ENCODE data around the gene GALNT3.

The GALNT3 gene

DNA sequence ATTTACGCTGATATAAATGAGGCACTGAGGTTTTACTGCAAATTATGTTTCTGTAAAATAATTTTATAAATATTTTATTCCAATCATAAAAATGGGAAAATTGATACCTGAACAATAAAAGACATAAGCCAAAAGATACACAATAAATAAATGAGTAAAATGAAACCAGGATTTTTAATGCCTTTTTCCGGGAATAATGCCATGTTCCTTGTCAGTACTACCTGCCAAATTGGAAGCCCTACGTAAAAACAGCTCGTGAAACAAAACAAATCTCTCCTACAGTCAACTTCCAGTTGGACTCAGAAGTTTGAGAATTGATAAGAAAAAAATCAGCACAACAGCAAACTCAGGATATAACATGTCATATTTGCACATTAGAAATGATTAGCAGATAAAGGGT lies 18.0 kb downstream of the GALNT3 start:
- TF ChIP-seq CEBPB (IDR thresholded peaks at IDR 0.05) (no peak), TAF1 (IDR thresholded peaks at IDR 0.05; ENCODE audit: low read depth) (no peak), TEAD4 (IDR thresholded peaks at IDR 0.05) (no peak), FOXM1 (IDR thresholded peaks at IDR 0.05; ENCODE audit: borderline replicate concordance, low read depth) (no peak)
- TF ChIP-seq, protein P1, sequence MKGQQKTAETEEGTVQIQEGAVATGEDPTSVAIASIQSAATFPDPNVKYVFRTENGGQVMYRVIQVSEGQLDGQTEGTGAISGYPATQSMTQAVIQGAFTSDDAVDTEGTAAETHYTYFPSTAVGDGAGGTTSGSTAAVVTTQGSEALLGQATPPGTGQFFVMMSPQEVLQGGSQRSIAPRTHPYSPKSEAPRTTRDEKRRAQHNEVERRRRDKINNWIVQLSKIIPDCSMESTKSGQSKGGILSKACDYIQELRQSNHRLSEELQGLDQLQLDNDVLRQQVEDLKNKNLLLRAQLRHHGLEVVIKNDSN (IDR thresholded peaks at IDR 0.05): no peak

DNA sequence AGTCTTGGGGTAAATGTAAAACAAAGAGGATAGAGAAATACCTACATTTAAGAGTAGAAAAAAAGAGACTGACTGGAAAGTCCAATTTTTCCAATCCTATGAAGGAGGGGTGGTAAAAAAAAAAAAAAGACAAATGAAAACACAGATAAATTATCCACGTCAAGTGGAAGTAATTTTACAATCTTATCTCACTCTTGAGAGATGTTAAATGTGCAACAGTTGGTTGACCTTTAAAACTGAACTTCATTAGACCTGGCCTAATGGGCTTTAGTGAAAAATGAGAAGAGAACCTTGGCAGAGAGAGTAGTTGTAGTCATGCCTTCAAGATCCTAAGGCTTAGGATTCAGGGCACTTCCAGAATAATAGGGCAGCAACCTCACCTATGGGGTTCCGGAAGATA lies 20.4 kb downstream of the GALNT3 start:
- TF ChIP-seq EGR1 (IDR thresholded peaks at IDR 0.05) (no peak), TAF1 (IDR thresholded peaks at IDR 0.05; ENCODE audit: low read depth) (no peak), RAD21 (IDR thresholded peaks at IDR 0.05; ENCODE audit: low read depth) (no peak), EP300 (IDR thresholded peaks at IDR 0.05; ENCODE audit: borderline replicate concordance) (no peak), FOXM1 (IDR thresholded peaks at IDR 0.05; ENCODE audit: borderline replicate concordance, low read depth) (no peak), TCF12 (IDR thresholded peaks at IDR 0.05; ENCODE audit: low read depth) (no peak), YY1 (IDR thresholded peaks at IDR 0.05; ENCODE audit: low read depth) (no peak)
- TF ChIP-seq, protein P1 (IDR thresholded peaks at IDR 0.05): no peak
- TF ChIP-seq, protein P2, sequence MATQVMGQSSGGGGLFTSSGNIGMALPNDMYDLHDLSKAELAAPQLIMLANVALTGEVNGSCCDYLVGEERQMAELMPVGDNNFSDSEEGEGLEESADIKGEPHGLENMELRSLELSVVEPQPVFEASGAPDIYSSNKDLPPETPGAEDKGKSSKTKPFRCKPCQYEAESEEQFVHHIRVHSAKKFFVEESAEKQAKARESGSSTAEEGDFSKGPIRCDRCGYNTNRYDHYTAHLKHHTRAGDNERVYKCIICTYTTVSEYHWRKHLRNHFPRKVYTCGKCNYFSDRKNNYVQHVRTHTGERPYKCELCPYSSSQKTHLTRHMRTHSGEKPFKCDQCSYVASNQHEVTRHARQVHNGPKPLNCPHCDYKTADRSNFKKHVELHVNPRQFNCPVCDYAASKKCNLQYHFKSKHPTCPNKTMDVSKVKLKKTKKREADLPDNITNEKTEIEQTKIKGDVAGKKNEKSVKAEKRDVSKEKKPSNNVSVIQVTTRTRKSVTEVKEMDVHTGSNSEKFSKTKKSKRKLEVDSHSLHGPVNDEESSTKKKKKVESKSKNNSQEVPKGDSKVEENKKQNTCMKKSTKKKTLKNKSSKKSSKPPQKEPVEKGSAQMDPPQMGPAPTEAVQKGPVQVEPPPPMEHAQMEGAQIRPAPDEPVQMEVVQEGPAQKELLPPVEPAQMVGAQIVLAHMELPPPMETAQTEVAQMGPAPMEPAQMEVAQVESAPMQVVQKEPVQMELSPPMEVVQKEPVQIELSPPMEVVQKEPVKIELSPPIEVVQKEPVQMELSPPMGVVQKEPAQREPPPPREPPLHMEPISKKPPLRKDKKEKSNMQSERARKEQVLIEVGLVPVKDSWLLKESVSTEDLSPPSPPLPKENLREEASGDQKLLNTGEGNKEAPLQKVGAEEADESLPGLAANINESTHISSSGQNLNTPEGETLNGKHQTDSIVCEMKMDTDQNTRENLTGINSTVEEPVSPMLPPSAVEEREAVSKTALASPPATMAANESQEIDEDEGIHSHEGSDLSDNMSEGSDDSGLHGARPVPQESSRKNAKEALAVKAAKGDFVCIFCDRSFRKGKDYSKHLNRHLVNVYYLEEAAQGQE (IDR thresholded peaks at IDR 0.05; ENCODE audit: low read depth): no peak
- TF ChIP-seq, protein P3, sequence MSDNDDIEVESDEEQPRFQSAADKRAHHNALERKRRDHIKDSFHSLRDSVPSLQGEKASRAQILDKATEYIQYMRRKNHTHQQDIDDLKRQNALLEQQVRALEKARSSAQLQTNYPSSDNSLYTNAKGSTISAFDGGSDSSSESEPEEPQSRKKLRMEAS (IDR thresholded peaks at IDR 0.05): no peak

DNA sequence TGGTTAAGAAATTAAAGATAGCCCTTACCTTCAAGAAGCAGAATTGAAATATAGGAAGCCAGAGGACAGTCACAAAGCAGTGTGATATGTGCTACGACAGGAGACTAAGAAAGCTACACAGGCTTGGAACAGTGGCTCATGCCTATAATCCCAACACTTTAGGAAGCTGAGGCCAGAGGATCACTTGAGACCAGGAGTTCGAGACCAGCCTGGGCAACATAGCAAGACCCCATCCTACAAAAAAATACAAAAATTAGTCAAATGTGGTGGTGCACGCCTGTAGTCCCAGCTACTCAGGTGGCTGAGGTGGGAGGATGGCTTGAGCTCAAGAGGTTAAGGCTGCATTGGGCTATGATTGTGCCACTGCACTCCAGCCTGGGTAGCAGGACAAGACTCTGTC lies 21.9 kb downstream of the GALNT3 start:
- TF ChIP-seq TAF1 (IDR thresholded peaks at IDR 0.05; ENCODE audit: low read depth) (no peak), RAD21 (IDR thresholded peaks at IDR 0.05; ENCODE audit: low read depth) (no peak), TCF12 (IDR thresholded peaks at IDR 0.05; ENCODE audit: low read depth) (no peak), YY1 (IDR thresholded peaks at IDR 0.05; ENCODE audit: low read depth) (no peak), CEBPB (IDR thresholded peaks at IDR 0.05) (no peak), TEAD4 (IDR thresholded peaks at IDR 0.05) (no peak), FOXM1 (IDR thresholded peaks at IDR 0.05; ENCODE audit: borderline replicate concordance, low read depth) (no peak), EGR1 (IDR thresholded peaks at IDR 0.05) (no peak), ZBTB7A (IDR thresholded peaks at IDR 0.05; ENCODE audit: low read depth) (no peak), NFIC (IDR thresholded peaks at IDR 0.05) (no peak)
- TF ChIP-seq, protein P2 (IDR thresholded peaks at IDR 0.05; ENCODE audit: low read depth): no peak
- TF ChIP-seq, protein P1 (IDR thresholded peaks at IDR 0.05): no peak
- TF ChIP-seq, protein P3 (IDR thresholded peaks at IDR 0.05): no peak

DNA sequence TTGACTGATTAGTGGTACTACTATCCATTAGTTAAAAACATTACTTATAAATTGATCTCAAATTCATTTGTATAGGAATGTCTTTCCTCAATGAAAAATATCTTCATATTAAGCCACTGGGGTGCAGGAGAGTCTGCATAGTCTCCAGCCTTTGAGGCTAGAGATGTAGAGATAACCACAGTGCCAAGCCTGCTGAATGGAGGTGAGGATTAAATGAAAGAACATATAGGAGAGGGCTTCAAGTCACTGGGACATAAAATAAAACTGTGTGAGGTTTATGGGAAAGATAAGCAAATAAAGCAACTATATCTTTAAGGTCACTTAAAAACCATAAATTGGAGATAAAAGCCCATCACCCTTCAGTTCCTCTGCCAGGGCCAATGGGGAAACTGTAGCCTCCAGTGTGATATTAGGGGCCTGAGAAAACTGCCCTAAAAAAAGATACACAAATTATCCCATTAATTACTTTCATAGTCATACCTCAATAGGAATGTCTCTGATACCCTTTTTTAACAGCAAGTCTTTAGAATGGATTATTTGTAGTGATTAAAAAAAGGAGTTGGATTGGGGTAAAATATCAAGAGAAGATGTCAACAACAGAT lies 27.6 kb downstream of the GALNT3 start:
- TF ChIP-seq CEBPB (IDR thresholded peaks at IDR 0.05) (no peak), RAD21 (IDR thresholded peaks at IDR 0.05; ENCODE audit: low read depth) (no peak), YY1 (IDR thresholded peaks at IDR 0.05; ENCODE audit: low read depth) (no peak), EP300 (IDR thresholded peaks at IDR 0.05; ENCODE audit: borderline replicate concordance) (no peak), ZBTB7A (IDR thresholded peaks at IDR 0.05; ENCODE audit: low read depth) (no peak), TAF1 (IDR thresholded peaks at IDR 0.05; ENCODE audit: low read depth) (no peak), TEAD4 (IDR thresholded peaks at IDR 0.05) (no peak), EGR1 (IDR thresholded peaks at IDR 0.05) (no peak), NFIC (IDR thresholded peaks at IDR 0.05) (no peak), FOXM1 (IDR thresholded peaks at IDR 0.05; ENCODE audit: borderline replicate concordance, low read depth) (no peak), TCF12 (IDR thresholded peaks at IDR 0.05; ENCODE audit: low read depth) (no peak), CREB1 (IDR thresholded peaks at IDR 0.05; ENCODE audit: low read depth) (no peak)
- TF ChIP-seq, protein P2 (IDR thresholded peaks at IDR 0.05; ENCODE audit: low read depth): no peak
- TF ChIP-seq, protein P1 (IDR thresholded peaks at IDR 0.05): no peak
- TF ChIP-seq, protein P3 (IDR thresholded peaks at IDR 0.05): no peak

Data from Ishikawa (cell line).